GM06990 (cell line): ENCODE results near the gene BBS12.

ENCODE experiments used
- DNase-seq: peaks from one replicate; pipeline ENCODE4 v3.0.0-alpha.2; 2011; ENCODE audit not compliant: insufficient read length; ENCODE audit errors: extremely low read depth
- H3K27me3 ChIP-seq: replicated peaks from 2 replicates; pipeline ENCODE4 v1.6.0; 2011; ENCODE audit warnings: low read length; ENCODE audit not compliant: control insufficient read depth, insufficient read depth
- H3K36me3 ChIP-seq: 2 replicates; pipeline ENCODE4 v1.5.1; 2011; ENCODE audit warnings: low read length; ENCODE audit not compliant: control insufficient read depth, insufficient read depth
- H3K4me3 ChIP-seq: replicated peaks from 2 replicates; pipeline ENCODE4 v1.5.1; 2011; ENCODE audit warnings: low read depth, mild to moderate bottlenecking, control low read depth, low read length
- TF ChIP-seq, protein P1 (sequence below): IDR thresholded peaks from 2 replicates; pipeline ENCODE4 v1.5.1; 2011; ENCODE audit warnings: low read length, control low read depth, mild to moderate bottlenecking, inconsistent platforms; ENCODE audit not compliant: insufficient read depth, poor library complexity, severe bottlenecking

Gene BBS12

DNA sequence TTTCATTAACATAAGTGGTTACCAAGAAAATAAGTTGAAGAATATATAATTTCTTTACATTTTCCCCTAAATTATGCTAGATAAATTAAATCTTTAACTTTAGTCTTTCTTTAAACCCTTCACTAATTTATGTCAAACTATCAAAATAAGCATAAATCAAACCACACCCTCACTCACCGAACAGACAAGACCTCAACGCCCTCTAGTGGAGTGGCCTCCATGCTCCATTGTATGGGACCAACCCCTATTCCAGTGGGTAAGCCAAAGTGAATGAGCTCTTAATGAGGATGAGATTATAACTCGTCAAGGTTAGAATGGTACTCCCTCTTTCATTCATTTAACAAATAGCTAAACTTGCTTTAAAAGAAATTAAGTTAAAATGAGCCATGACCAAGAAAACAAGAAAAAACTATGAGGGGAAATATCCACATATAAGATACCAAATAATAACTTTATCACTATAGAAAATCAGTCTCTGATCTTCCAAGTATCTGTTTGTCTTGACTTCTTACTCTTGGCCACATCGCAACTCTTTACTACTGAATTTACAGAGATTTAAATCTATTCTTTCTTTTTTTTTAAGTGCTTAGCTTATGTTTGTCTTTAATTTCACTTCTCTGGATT is 15.6 kb upstream of the BBS12 start:
- Histone ChIP-seq H3K27me3 (no peaks in the 10 kb centered on the region), H3K4me3 (no peak overlapping the region), H3K36me3 (no peaks in the 10 kb centered on the region)
- DNase-seq: no peak
- TF ChIP-seq, protein P1, sequence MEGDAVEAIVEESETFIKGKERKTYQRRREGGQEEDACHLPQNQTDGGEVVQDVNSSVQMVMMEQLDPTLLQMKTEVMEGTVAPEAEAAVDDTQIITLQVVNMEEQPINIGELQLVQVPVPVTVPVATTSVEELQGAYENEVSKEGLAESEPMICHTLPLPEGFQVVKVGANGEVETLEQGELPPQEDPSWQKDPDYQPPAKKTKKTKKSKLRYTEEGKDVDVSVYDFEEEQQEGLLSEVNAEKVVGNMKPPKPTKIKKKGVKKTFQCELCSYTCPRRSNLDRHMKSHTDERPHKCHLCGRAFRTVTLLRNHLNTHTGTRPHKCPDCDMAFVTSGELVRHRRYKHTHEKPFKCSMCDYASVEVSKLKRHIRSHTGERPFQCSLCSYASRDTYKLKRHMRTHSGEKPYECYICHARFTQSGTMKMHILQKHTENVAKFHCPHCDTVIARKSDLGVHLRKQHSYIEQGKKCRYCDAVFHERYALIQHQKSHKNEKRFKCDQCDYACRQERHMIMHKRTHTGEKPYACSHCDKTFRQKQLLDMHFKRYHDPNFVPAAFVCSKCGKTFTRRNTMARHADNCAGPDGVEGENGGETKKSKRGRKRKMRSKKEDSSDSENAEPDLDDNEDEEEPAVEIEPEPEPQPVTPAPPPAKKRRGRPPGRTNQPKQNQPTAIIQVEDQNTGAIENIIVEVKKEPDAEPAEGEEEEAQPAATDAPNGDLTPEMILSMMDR: peak; percentile 91

DNA sequence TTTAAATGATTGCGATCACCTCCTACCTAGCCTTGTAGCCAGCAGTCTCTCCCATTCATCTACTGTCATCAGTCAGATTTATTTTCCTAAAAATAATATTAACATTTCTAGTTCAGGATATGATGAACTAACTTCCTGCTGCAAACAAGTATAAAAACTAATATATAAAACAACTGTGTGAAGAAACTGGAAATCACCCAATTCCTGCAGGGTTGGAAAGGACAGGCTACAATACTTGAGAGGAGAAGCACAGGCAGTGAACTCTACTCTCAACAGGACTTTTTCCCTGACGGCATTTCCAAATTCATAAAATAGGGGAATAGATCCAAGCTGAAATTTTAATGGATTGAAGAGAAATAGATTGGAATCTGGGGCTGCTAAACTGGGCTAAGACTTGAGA is 14.2 kb upstream of the BBS12 start:
- no peak overlapping the region for H3K4me3 ChIP-seq
- DNase-seq: no peak
- TF ChIP-seq, protein P1: no peak
- H3K27me3 ChIP-seq: no peaks in the 10 kb centered on the region
- no peaks in the 10 kb centered on the region for H3K36me3 ChIP-seq

DNA sequence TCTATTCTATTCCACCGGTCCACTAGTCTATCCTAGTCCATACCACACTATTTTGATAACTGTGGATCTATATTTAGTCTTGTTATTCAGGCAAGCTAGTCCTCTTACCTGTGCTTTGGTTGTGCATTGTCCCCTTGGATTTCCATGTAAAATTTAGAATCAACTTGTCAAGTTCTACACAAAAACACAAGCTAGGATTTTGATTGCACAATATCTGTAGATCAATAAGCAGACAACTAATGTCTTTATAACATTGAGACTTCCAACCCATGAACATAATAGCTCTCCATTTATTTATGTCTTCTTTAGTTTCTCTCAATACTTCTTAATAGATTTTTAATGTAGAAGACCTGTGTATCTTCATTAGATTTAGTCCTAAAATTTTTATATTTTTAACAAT is 10.2 kb upstream of the BBS12 start:
- Histone ChIP-seq H3K4me3 (no peak overlapping the region), H3K27me3 (no peaks in the 10 kb centered on the region), H3K36me3 (no peaks in the 10 kb centered on the region)
- TF ChIP-seq, protein P1: no peak
- no peak for DNase-seq

DNA sequence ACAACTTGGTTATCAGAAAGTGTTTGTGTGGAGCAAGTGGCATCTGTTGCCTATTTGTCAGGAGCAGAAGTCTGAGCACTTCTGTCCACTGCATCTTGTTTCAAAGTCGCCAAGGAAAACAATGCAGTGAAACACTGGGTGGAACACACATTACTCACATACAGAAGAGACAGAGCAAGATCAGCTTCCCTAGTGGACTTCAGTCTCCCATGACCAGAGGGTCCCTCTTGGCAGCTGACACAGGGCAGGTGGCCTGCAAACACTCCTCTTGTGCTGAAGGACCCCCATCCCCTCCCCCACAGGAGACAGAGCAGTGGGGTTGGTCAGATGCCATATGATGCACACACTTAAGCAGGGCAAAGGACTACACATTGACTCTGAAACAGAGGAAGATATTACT is 3.6 kb upstream of the BBS12 start:
- Histone ChIP-seq H3K27me3 (no peaks in the 10 kb centered on the region), H3K4me3 (no peak overlapping the region), H3K36me3 (no peaks in the 10 kb centered on the region)
- TF ChIP-seq, protein P1: no peak
- DNase-seq: no peak

DNA sequence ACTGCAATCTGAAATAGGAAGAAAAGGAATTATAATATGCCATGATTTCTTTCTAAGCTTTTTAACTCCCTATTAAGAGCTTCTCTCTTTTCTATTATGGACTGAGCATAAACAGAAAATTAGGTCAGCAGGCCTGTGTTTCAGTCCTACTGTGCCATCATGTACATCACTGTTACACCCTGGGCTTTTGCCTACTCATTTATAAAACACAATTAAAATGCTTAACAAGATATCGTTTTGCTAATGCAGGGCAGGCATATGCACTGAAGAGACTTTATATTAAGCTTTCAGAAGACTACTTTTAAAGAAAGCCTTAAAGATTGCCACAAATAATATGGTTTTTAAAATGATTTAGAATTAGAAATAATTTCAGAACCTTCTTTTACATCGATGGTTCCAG is 828 bp upstream of the BBS12 start:
- DNase-seq: no peak
- Histone ChIP-seq H3K27me3 (no peaks in the 10 kb centered on the region), H3K36me3 (no peaks in the 10 kb centered on the region), H3K4me3 (no peak overlapping the region)
- TF ChIP-seq, protein P1: no peak

DNA sequence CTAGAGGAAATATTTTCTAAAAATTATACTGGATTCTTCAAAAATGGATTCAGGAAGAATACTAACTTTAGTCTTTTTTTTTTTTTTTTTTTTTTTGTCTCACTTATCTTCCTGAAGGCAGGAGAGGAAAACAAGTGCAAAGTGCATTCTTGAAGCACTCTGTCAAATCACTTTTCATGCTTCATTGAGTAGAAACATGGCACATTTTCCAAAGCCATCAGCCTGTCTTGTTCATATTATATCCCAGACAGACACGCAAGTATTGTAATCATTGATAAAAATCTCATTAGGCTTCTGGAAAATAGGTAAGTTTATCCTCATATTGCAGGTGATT is 1.2 kb downstream of the BBS12 start:
- H3K27me3 ChIP-seq: no peaks in the 10 kb centered on the region
- no peak overlapping the region; the same call in 1 of the 2 replicates for H3K4me3 ChIP-seq
- no peak for DNase-seq
- TF ChIP-seq, protein P1: no peak
- H3K36me3 ChIP-seq: no peaks in the 10 kb centered on the region
